ENCODE measurements around the gene KDM2A.
A peak's percentile ranks its signal among the peaks of the same experiment; 100 is the strongest.

KDM2A gene

GRCh38 chr11:67239783-67240575 is 120.9 kb downstream of the KDM2A start:
- peak; percentile 98 for DNase-seq

GRCh38 chr11:67240576-67241389 is 121.7 kb downstream of the KDM2A start:
- DNase-seq = peak; percentile 63

- DNase-seq = no peak
These were observed 123.5 kb downstream of the KDM2A start for GRCh38 chr11:67242548-67242947.

GRCh38 chr11:67243051-67243450 is 124.0 kb downstream of the KDM2A start:
- no peak for DNase-seq

- DNase-seq = no peak
These were observed 126.0 kb downstream of the KDM2A start for GRCh38 chr11:67245046-67245445.

GRCh38 chr11:67247946-67248550 is 129.0 kb downstream of the KDM2A start:
- DNase-seq = no peak

- no peak for DNase-seq
These were observed 129.6 kb downstream of the KDM2A start for GRCh38 chr11:67248653-67249052.

GRCh38 chr11:67250059-67251043 is 131.3 kb downstream of the KDM2A start:
- no peak for DNase-seq

GRCh38 chr11:67251841-67252240 is 132.8 kb downstream of the KDM2A start:
- DNase-seq = no peak

GRCh38 chr11:67252831-67253239 is 133.8 kb downstream of the KDM2A start:
- peak; percentile 44 for DNase-seq

GRCh38 chr11:67253872-67254624 is 135.0 kb downstream of the KDM2A start:
- DNase-seq = no peak

- no peak for DNase-seq
These were observed 135.7 kb downstream of the KDM2A start for GRCh38 chr11:67254798-67255197.

GRCh38 chr11:67255353-67255752 is 136.3 kb downstream of the KDM2A start:
- DNase-seq = no peak

GRCh38 chr11:67255864-67256263 is 136.8 kb downstream of the KDM2A start:
- no peak for DNase-seq

- DNase-seq = no peak
These were observed 137.5 kb downstream of the KDM2A start for GRCh38 chr11:67256477-67257135.

GRCh38 chr11:67260406-67260805 is 141.3 kb downstream of the KDM2A start:
- DNase-seq = no peak

- DNase-seq = peak; percentile 62
These were observed 142.0 kb downstream of the KDM2A start for GRCh38 chr11:67260885-67261639.

GRCh38 chr11:67261640-67261945 is 142.5 kb downstream of the KDM2A start:
- DNase-seq = no peak

- DNase-seq = no peak
These were observed 143.1 kb downstream of the KDM2A start for GRCh38 chr11:67261946-67262681.

Measured in fibroblast of skin of scalp (primary cell).